Retinal pigment epithelial cell (primary cell): Measurements from ENCODE around the gene ZNF511.

Source experiments
- DNase-seq: peaks from one replicate; pipeline ENCODE4 v3.0.0-alpha.2; 2010; ENCODE audit warnings: low read depth
- H3K4me3 ChIP-seq: 2 replicates; pipeline ENCODE4 v1.5.1; 2011; ENCODE audit warnings: mild to moderate bottlenecking, low read length, control low read depth, moderate library complexity
- TF ChIP-seq, protein P1 (sequence below): conservative IDR thresholded peaks from 2 replicates; pipeline ENCODE4 v1.5.1; 2011; ENCODE audit warnings: low read depth, low read length, control low read depth, inconsistent platforms

Gene ZNF511

DNA sequence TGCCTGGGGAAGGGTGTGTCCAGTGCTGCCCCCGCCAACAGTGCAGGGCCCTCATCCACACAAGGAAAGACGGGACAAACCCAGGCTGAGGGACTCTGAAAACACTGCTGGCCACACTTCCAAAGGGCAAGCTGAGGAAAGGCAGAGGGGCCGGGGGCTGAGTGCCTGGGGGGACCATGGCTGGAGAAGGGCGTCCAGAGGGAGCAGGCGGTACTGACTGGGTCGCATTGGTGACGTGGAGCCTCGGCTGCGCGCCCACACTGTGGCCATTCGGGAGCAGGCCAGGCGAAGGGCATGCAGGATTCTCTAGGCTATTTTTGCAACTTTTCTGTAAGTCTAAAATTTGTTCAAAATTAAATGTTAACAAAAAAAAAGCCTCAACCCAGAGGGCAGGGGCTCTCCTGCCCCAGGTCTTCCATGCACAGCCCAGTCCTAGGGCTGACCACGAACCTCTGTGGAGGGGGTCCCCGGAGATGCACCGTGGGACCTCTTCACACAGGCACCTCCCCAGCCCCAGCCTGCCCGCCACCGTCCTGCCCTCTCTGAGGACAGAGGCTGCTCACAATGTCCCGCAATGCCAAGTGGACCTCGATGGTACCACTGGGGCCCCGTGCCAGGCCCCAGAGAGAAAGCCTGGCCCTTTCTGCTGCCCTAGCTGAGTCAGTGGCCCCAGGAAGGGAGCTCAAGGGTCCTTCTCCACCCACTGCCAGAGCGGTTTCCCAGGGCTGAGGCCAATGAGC lies 42.5 kb upstream of the ZNF511 start:
- TF ChIP-seq, protein P1, sequence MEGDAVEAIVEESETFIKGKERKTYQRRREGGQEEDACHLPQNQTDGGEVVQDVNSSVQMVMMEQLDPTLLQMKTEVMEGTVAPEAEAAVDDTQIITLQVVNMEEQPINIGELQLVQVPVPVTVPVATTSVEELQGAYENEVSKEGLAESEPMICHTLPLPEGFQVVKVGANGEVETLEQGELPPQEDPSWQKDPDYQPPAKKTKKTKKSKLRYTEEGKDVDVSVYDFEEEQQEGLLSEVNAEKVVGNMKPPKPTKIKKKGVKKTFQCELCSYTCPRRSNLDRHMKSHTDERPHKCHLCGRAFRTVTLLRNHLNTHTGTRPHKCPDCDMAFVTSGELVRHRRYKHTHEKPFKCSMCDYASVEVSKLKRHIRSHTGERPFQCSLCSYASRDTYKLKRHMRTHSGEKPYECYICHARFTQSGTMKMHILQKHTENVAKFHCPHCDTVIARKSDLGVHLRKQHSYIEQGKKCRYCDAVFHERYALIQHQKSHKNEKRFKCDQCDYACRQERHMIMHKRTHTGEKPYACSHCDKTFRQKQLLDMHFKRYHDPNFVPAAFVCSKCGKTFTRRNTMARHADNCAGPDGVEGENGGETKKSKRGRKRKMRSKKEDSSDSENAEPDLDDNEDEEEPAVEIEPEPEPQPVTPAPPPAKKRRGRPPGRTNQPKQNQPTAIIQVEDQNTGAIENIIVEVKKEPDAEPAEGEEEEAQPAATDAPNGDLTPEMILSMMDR: no peak
- DNase-seq: no peak
- H3K4me3 ChIP-seq: no peak overlapping the region

DNA sequence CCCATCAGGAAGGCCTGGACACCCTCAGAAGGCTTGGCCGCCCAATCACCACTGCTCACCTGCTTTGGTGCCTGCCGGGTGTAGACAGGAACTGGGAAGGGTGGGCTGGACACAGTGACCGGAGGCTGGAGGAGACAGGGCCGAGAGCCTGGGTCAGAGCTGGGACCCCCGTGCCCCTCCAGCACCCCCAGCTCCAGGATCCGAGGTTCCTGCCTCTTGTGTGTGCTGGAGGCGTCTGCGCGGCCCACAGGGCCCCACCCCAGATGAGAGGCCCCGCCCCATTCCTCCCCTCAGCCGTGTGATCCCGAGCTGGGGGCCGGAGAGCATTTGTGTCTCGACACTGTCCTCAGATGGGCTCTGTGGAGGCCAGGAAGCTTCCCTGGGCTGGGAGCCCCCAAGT lies 41.4 kb upstream of the ZNF511 start:
- H3K4me3 ChIP-seq: no peak overlapping the region
- DNase-seq: no peak
- TF ChIP-seq, protein P1: no peak

DNA sequence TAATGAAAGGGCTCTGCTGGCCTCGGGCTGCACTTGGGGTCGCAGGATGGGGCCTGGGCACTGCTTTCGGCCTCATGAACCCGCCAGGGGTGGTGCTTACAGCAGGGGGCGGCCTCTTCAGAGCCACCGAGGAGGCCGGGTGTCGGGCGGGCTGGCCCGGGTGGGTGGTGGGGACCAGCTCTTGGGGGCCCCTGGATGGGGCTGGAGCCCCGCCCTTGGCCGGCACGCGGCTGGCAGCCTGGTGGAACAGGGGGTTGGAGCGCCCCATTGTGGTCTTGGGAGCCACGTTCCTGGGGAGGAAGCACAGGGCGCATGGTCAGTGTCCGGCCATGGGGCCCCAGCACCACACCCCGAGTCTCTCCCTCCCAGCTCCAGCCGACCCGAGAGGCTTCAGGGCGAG lies 40.9 kb upstream of the ZNF511 start:
- TF ChIP-seq, protein P1: no peak
- DNase-seq: no peak

DNA sequence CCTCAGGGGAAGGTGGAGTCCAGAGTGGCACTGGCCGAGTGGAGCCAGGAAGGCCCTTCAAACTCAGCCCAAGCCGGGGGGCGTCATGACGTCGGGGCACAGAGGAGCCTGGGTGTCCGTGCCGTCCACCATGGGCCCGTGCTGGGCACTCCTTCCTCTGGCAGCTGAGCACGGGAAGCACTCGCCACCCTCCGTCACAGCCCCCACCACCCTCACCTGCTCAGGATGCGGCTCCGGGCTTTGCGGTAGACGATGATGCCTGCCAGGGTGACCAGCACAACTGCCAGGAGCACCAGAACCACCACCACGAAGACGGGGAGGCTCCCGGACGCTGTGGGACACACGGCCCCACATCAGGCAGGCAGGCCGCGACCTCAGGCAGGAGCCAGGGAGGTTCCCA lies 40.2 kb upstream of the ZNF511 start:
- TF ChIP-seq, protein P1: no peak
- no peak overlapping the region for H3K4me3 ChIP-seq
- no peak for DNase-seq

More for the DNA sequence above, 40.9 kb upstream of the ZNF511 start:
- no peak overlapping the region for H3K4me3 ChIP-seq

DNA sequence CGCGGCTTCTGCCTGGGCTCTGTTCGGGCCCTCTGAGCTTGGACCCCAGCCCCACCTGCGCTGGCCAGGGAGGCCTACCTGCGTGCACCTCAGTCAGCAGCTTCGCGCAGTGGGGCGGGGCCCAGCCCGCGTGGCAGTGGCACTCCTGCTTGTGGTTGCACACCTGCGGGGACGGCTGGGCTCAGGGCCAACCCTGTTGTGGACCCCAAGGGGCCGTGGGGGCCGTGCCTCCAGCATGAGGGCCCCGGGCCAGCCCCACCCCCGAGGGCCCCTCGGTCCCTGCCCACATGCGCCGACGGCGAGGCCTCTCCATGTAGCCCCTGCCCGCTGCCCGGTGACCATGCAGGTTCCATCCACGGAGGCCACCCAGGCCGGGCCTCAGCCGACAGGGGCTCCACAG lies 39.3 kb upstream of the ZNF511 start:
- DNase-seq: no peak
- TF ChIP-seq, protein P1: no peak
- H3K4me3 ChIP-seq: no peak overlapping the region

DNA sequence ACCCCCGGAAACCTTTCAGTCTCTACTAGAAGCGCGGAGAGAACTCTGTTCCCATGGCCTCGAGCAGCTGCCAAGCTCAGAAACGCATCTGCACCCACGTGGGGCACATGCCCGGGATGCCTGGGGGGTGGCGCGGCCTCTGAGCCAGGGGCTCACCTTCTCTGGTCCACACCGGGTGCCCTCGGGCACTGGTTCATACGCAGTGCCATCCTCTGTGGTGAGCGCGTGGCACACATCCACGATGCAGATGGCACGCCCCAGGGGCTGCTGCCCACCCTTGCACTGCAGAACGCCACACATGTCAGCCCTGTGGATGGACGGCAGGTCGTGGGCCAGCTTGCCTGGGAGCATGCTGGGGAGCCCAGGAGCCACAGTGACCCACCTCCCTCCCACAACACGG lies 38.5 kb upstream of the ZNF511 start:
- H3K4me3 ChIP-seq: no peak overlapping the region
- no peak for DNase-seq
- TF ChIP-seq, protein P1: no peak

DNA sequence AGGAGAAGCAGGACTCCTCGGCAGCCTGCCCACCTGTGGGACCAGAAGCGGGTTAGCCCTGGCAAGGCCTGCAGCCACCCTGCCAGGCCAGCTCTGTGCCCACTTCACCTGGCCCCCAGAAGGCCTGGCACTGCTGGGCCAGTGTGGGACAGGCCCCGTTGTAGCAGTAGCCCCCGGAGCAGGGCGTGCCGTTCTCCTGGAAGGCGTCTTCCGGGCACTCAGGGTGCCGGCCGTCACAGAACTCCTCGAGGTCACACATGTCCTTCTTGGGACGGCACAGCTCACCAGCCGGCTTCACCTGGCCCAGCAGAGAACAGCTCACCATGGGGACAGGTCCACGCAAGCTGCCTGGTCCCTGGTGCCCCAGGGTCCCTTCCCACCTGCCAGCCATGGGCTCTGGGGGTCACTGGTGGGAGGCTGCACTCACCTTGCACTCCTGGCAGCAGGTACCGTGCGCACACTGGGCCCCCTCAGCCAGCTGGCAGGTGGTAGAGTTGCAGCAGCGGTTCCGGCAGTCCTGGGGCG lies 37.9 kb upstream of the ZNF511 start:
- no peak for DNase-seq
- TF ChIP-seq, protein P1: no peak
- no peak overlapping the region for H3K4me3 ChIP-seq
